ENCODE measurements around the gene RGS7.
"Not testable (repeated sequence)": the region's sequence is repeated elsewhere in the genome, so short reads cannot be mapped to it uniquely, and the experiment has no call there.

Gene RGS7

DNA sequence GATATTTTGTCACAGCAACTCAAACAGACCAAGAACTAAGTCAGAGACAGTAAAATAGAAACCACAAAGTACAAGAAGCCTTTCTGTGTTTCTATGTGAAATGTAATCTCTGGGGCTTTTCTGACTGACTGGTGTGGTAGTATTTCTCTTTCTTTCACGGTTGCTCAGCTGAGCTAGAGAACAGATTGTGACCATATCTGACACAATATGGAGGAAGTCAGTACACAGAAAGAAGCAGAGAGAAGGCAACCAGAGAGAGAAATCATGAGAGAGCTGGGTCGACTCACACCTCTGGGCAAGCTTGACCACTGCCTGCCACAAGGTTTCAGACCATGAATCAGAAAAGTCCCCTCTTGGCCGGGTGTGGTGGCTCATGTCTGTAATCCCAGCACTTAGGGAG lies 536.2 kb downstream of the RGS7 start:
- DNase-seq: no peak

DNA sequence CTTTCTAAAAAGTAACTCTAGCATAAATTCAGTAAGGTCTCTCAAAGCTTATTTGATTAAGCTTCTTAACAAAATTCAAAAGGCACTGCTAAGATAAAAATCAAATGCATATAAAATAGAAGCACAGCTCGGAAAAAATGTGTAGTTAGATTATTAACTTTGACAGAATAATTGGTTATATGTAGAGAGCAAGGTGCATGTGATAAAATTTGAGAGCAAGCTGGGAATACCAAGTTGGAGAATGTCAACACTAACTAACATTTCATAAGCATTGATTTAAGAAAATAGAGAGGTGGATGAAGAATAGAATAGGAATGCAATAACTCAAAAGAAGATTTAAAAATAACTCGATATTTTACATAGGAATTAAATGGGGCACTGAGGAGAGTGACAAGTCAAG lies 540.5 kb downstream of the RGS7 start:
- DNase-seq: no peak

DNA sequence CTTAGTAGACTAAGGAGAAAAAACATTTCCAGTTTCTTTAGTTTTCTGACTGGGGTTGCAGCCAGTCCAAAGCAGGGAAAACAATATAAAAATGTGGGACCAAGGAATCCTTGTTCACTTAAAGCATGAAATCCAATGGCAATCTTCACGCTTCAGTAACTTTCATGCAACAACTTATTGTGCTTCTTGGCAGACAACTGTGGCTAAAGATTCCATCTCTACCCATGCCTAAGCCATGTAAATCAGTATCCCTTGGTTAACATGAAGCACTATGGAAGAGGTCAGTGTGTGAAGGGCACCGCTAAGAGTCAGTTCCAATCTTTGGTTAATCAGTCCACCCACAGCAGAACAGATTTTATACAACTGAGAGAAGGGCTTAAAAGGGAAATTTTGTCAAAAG lies 543.3 kb downstream of the RGS7 start:
- no peak for DNase-seq

DNA sequence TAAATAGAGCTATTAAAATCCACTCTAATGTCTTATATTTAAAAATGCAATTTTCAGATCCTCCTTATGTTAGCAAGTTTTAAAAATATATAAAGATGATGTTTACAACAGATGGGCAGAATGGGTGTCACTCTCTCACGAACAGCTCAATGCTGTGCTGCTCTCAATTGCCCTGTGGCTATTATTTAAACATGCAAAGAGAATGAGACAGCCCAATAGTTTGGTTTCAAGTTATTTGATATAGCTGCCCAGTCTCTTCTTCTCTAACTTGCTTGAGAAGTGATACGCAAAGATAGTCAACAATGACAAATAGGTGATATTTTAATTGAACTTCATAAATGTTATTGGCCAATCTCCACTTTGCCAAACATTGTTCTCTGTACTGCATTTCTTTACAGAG lies 545.7 kb downstream of the RGS7 start:
- no peak for DNase-seq

DNA sequence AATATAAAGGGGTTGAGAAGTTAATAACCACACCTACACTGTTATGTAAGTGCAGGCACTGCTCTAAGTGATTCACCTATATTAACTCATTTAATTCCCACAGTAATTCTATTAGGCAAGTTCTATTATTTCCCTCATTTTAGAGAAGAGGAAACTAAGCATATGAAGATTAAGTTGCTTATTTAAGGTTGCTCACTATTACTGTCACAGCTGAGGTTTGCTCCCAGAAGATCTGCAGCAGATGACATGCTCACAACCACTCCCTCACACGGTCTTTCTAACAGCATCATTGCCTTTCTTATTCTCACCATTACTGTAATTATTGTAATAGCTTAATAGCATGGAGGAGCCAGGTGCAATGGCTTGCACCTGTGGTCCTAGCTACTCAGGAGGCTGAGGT lies 548.6 kb downstream of the RGS7 start:
- DNase-seq: no peak

DNA sequence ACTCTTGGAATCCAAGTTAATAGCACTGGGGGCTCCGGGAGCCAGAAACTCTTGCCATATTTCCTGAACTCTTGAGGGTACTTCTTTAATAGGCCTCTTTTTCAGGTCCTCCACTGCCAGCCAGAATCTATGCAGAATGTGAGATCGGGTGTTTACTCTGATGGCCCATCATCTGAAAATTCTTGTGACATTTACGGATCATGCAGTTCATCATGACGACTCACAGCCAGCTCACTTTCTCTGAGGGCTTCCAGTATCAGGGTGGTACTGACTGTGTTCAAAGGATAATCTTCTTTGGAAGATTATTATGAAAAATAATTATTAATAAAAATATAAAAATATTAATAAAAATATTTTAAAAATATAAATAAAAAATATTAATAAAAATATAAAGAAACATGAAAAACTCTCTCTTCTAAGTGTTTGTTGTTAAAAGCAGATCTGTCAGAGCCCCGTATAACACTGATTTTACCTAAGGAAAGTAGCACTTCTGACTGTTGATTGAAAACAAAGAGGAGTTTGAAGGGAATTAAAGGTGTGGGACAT lies 550.7 kb downstream of the RGS7 start:
- no peak for DNase-seq

DNA sequence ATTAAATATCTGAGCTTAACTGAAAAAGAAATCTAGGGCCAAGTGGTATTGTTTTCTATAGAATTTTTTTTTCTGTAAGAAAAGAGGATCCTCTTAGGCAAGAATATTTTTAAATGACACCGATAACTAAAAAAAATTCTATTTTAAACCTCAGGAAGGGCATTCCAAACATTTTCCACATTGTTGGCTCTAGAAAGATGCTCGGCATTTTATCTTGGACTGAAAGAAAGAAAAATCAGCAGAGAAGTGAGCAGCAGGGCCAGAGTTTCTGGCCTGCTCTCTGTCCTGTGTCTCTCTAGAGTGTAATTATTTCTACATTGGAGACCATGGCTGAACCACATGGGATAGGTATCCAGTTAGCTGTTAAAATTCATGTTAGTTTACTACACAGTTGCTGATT lies 552.5 kb downstream of the RGS7 start:
- DNase-seq: no peak

DNA sequence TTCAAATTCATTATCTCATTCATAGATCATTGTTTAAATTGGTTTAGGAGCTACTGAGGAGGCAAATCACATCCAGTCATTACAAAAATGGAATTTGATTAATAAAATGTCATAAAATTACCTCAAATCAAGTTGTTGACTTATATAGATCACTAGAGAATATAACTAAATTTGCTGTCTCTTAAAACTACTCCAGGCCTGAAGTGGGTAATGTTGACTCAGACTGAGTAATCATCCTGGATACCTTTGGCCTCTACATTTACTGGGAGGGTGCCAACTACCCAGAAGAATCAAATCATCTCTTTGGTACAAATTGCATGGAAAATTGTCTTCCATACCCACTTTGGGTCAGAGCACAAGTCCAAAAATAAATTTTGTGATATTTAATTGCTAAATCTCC lies 553.9 kb downstream of the RGS7 start:
- no peak for DNase-seq

DNA sequence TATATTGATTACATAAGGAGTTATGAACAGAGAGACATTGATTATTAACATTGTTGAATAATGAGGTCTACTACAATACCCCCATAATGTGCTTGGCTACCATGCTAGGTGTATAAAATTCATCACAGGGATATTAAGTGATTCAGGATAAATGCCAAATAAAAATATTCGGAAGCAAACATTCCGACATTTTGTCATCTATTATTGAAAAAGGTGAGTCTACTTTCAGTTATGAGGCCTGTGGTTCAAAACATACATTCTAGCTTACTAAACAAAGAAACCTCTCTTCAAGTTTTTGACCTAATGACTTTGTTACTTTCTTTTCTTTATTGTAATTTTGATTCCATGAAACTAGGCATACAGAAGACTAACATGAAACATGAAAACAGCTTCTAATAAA lies 554.7 kb downstream of the RGS7 start:
- no peak for DNase-seq

DNA sequence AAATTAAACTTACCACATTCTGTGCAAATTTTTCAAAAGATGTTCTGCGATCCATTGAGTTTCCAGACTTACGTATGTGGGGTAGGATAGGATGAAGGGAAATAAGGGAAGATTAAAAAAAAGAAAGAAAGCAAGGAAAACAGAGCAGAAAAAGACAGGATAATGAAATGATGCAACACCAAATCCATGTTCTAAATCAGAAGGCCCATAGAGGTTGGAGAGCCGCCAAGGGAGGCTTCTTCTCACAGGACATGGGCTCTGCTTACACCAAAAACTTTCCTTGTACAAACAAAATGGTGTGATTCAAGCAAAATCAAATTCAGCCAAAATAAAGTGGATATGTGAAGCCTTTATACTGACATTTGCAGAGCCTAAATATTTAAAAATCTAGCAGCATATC lies 555.6 kb downstream of the RGS7 start:
- no peak for DNase-seq

DNA sequence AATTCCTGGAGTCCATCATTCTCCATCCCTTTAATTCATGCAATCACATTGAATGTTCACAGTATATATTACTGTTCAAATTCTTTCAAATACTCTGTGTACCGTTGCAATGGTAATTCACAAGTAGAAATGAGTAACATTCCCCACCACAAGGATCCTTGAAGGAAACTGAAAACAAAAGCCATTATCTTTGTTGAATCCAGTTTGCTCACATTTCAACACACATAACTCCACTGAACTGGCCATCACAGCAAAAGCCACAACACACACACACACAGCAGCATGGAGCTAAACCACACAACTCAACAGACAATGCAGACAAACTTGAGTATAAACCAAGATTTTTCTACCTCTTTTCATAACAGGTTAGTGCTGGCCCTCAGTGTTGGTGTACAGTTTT lies 556.7 kb downstream of the RGS7 start:
- no peak for DNase-seq

DNA sequence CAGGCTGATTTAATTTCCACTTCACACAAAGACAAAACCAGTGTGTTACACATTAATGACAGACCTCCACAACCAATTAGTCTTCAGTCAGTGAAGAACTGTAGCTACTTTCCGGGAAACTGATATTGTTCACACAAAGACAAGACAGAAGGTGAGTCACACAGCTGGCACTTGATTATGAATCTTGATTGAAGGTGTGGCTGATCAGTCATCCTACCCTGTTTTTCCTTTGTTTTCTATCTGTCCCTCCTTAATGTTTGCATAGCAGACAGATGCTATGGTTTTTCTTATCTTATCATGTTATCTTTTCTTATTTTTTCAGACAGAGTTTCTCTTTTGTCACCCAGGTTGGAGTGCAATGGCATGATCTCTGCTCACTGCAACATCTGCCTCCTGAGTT lies 560.0 kb downstream of the RGS7 start:
- DNase-seq: no peak

DNA sequence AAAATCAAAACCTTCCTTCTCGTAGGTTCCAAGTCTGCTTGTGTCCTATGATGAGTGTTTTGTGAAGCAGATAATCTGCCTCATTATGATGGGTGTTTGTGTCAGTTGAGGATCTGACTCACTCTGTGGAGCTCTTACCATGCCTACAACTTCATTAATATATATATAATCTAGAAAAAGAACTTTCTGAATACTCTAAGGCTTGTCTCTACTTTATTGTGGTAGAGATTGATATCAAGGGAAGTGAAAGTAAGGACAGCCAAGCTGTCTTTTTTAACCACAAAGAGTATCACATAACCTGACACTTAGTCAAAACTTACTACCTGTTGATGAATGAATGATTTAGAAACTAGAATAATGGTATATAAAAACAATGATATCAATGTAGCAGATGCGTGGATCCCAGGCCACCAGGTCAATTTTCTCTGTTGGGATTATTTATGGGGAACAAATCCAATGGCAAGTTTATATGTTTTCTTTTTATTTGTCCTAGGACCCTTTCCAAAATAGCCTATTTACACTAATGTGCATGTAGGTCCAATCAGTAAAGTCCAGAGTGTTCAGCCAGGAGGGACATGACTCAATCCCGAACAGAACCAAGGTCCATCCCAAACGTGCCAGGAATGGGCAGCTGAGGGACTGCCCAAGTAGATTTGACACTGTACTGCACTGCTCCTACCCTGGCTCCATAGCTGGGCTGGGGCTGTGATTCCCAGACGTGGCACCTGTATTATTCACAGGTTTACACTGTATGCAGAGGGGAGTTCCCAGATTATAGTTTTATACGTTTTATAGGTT lies 562.8 kb downstream of the RGS7 start:
- no peak for DNase-seq

DNA sequence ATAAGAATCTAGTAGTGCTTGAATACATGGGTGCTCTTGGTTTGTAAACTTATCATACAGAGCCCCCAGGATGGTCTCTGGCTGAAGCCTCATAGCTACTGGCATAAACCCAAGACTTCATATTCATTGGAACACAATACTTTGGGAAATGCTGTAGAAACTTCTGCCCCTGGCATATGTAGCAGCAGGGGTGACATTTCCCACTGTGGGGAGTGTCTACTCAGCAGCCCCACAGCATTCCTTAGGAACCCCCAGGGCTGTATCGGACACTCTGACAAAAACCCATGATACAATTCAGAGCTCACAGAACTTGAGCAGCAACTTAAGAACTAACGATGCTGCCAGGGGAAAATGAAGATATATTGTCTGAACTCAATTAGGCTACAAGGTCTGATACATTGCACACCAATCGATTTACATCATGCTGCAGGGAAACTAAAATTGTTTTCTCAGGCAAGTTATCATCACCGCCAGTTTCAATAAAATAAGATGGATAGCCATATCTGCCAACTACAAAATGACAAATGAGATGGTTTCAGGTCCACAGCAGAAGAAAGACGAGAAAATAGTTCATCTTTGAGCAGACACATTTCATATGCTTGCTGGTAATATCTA lies 564.0 kb downstream of the RGS7 start:
- DNase-seq: no peak

DNA sequence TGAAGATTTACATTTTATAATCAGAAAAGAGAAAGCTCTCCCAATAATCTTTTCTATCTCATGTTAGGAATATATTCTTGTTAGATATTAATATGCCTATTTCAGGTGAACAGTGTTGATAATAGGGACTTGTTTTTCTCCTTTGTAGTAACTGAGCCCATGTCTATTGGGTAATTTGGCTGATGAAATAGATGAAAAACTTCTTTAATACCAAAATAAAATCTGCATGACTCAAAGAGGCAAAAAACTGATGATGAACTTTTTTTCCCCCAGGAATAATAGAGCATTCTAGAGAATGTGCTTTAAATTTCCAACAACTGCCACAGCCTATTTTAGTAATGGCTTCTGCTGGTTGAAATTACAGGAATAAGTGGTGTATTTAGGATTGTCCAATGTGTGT lies 566.1 kb downstream of the RGS7 start:
- no peak for DNase-seq

DNA sequence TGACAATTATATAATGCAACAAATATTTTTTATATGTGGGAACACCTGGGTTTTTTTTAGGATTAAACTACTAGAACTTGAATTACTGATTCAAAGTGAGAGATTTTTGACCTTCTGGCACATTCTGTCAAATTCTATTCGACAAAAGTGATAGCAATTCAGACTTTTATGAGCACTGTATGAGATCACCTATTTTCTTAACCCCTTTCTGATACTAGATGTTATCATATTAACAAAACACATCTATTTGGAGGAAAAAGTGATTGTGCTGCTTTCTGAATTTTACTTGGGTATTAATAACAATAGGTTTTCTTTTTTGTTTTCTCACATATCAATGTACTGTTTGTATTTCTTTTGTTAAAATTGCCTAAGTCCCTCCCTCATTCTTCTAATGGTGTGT lies 570.1 kb downstream of the RGS7 start:
- no peak for DNase-seq

DNA sequence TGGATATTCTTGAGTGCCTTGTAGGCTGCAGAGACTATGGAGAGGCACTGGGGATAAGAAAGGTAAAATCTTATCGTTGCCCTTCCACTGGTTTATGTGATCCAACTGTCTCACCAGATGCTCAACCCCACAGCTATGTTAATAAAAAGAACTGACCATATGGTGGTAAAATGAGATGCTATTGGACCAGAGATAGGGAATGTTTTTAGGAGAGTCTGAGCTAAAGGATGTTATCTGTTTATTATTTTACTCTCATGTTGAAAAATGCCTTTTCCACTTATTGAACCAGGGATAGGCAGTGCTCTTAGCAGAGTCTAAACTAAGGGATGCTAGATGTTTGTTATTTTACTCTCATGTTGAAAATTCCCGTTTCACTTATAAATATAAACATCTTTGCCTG lies 572.2 kb downstream of the RGS7 start:
- no peak for DNase-seq

DNA sequence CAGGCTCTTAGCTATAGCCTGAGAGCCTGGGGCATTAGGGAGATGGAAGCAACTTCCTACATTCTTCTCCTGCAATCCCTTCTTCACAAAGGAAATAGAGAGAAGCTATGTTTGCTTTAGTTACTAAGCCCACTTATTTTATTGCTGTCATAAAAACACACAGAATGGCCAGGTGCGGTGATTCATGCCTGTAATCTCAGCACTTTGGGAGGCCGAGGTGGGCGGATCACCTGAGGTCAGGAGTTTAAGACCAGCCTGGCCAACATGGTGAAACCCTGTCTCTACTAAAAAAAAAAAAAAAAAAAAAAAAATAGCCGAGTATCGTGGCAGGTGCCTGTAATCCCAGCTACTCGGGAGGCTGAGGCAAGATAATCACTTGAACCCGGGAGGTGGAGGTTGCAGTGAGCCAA lies 573.3 kb downstream of the RGS7 start:
- DNase-seq: not testable (repeated sequence)

DNA sequence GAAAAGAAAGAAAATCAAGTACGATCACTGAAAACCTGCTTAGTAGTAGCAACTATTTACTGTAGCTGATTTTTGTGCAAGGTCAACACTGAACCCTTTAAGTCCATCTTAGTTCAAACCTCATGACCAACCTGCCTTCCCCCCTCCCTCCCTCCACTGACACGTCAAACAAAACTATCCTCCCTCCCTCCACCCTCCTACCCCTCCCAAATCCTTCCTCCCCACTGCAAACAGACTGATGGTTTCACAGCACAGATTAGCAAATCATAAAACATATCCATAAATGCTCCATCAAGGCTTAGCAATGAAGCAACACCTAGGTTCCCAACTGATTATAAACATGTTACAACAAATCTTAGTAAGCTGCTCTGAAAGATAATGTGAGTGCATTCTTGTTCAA lies 580.8 kb downstream of the RGS7 start:
- no peak for DNase-seq

DNA sequence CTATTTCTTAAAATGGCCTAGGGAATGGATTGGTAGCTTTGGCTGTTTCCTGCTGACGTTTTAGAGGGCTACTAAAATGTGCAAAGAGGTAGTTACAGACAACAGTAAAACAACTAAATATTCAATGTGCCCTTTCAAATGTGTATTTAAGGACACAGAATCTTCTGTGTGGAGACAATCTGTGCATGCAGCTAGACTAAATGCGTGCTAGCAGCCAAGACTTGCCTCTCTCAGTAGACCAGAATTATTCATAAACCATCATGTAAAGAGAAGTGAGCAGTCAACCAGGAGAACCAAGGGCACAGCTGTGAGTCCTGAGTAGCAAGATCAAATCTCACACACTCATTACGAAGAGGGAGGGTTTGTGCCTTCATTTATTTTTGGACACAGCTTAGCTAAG lies 584.9 kb downstream of the RGS7 start:
- no peak for DNase-seq

DNA sequence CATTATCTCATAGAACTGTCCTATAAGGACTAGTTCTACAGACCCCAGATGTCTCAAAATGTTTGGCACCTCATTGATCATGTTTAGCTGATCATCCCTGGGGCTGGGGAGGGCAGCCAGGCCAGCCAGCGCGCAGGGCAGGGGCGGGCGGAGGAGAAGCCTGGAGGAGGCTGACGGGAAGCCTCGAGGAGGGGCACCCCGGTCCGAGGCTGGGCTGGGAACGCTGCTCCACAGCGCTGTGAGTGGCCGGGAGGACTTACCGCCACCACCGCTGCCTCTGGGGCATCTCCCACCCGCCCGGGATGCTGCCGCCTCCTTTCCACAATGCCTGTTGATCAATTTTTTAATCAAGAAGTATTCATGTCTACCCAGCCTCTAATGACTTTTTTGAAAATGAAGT lies 585.6 kb downstream of the RGS7 start:
- DNase-seq: no peak

DNA sequence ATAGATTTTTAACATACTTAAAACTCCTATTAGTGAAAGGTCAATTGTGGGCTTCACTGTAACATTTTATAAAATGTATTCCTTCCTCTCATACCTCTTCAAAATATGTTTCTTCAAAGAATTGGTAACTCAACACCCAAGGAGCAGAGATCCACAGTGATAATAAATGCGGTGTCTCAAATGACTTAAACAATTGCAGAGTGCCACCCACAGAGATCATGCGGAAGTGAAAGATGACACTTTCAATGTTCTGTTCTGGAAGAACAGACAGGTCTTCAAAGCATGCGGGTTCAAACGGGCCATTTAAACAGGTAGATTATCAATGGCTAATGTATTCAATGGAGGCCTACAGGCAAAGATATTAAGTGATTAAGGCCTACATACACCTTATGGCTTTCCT lies 588.0 kb downstream of the RGS7 start:
- no peak for DNase-seq

DNA sequence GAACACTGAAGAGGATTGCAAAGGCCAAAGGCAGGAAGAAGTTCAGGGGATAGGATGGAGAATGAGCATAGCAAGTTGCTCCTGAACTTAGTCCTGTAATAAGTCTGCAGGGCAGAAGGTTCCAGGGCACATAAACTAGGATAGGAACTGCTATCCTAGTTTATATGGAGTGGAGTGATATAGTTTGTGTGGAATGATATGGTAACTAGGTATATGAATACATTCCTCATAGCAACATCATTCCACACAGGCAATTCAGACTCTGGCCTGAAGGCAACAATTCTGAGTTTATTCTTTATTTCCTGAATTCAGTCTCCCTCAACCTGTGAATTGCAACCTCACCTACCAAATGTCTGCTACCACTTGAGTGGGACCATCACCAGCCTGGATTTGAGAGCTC lies 590.2 kb downstream of the RGS7 start:
- DNase-seq: no peak

DNA sequence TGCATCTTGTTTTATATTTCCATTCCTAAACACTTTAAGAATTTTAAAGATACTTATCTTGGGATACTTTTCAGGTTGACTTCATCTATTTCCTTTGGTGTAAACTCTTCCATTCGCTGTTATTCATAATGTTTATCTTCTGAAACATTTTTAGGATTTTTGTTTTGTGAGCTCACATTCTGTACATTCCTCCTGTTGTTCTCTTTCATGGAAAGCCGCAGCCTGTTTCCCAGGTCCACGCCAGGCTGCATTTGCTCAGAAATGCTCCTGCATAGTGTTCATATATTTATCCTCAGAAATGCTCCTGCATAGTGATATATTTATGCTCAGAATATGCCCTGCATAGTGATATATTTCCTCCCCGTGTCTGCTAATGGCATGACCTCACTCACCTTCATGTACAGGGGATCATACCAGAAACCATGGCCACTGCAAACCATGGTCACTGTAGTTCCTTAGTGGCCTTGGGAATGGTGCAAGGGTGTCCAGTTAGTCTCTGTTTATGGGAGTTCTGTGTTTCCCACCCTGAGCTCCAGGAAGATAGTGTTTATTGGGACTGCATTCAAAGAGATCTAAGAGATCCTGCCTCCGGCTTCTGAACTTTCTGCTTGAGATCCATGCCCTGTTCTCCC lies 591.2 kb downstream of the RGS7 start:
- no peak for DNase-seq
